ENCODE results near the gene NRXN3. TPM values are rescaled to one million over a fixed set of nuclear protein-coding genes. Genes with fewer than 3 reads are reported as not detected.

The NRXN3 gene
- total RNA-seq, 1 experiment from 2014 or later = not detected

- CTCF ChIA-PET = no interaction called here
- Mint-ChIP-seq H3K4me1 (ENCODE audit: low read depth, unreplicated experiment) (no peaks in the 10 kb centered on the region), H3K27me3 (ENCODE audit: unreplicated experiment) (peaks cover 45% of the 10 kb centered on the region), H3K36me3 (ENCODE audit: insufficient read depth, unreplicated experiment) (no peaks in the 10 kb centered on the region), H3K9me3 (ENCODE audit: low read depth, unreplicated experiment) (no peaks in the 10 kb centered on the region), H3K4me3 (ENCODE audit: low read depth, unreplicated experiment) (no peak overlapping the region), H3K27ac (ENCODE audit: unreplicated experiment) (no peak overlapping the region)
- TF ChIP-seq CTCF (IDR thresholded peaks at IDR 0.05; ENCODE audit: unreplicated experiment) = no peak
- no peak for DNase-seq
- BruUV-seq (replicated peaks) = no TSS peak
- intact Hi-C loops (cut with micrococcal nuclease; ENCODE audit: unreplicated experiment) = no loop called here
Observed at GRCh38 chr14:78401866-78402265, 231.7 kb downstream of the NRXN3 start.

- no TSS peak for BruUV-seq (replicated peaks)
- Mint-ChIP-seq H3K27ac (ENCODE audit: unreplicated experiment) (no peak overlapping the region), H3K36me3 (ENCODE audit: insufficient read depth, unreplicated experiment) (no peaks in the 10 kb centered on the region), H3K4me1 (ENCODE audit: low read depth, unreplicated experiment) (no peaks in the 10 kb centered on the region), H3K4me3 (ENCODE audit: low read depth, unreplicated experiment) (no peak overlapping the region), H3K9me3 (ENCODE audit: low read depth, unreplicated experiment) (no peaks in the 10 kb centered on the region), H3K27me3 (ENCODE audit: unreplicated experiment) (peaks cover 59% of the 10 kb centered on the region)
- CTCF ChIA-PET = no interaction called here
- TF ChIP-seq CTCF (IDR thresholded peaks at IDR 0.05; ENCODE audit: unreplicated experiment) = no peak
- intact Hi-C loops (cut with micrococcal nuclease; ENCODE audit: unreplicated experiment) = no loop called here
- no peak for DNase-seq
Observed at GRCh38 chr14:78403278-78403815, 233.2 kb downstream of the NRXN3 start.

- intact Hi-C loops (cut with micrococcal nuclease; ENCODE audit: unreplicated experiment) = no loop called here
- no peaks in the 10 kb centered on the region for H3K9me3 Mint-ChIP-seq (ENCODE audit: low read depth, unreplicated experiment)
- H3K4me1 Mint-ChIP-seq (ENCODE audit: low read depth, unreplicated experiment) = no peaks in the 10 kb centered on the region
- no peak overlapping the region for H3K4me3 Mint-ChIP-seq (ENCODE audit: low read depth, unreplicated experiment)
- no peak overlapping the region for H3K27ac Mint-ChIP-seq (ENCODE audit: unreplicated experiment)
- BruUV-seq (replicated peaks) = no TSS peak
- CTCF ChIA-PET = no interaction called here
- peaks cover 77% of the 10 kb centered on the region for H3K27me3 Mint-ChIP-seq (ENCODE audit: unreplicated experiment)
- no peak for DNase-seq
- H3K36me3 Mint-ChIP-seq (ENCODE audit: insufficient read depth, unreplicated experiment) = no peaks in the 10 kb centered on the region
- no peak for TF ChIP-seq CTCF (IDR thresholded peaks at IDR 0.05; ENCODE audit: unreplicated experiment)
Observed at GRCh38 chr14:78405079-78405856, 235.1 kb downstream of the NRXN3 start.

- no peak overlapping the region for H3K4me3 Mint-ChIP-seq (ENCODE audit: low read depth, unreplicated experiment)
- no TSS peak for BruUV-seq (replicated peaks)
- no peaks in the 10 kb centered on the region for H3K4me1 Mint-ChIP-seq (ENCODE audit: low read depth, unreplicated experiment)
- intact Hi-C loops (cut with micrococcal nuclease; ENCODE audit: unreplicated experiment) = no loop called here
- no peaks in the 10 kb centered on the region for H3K9me3 Mint-ChIP-seq (ENCODE audit: low read depth, unreplicated experiment)
- no peak for TF ChIP-seq CTCF (IDR thresholded peaks at IDR 0.05; ENCODE audit: unreplicated experiment)
- H3K27me3 Mint-ChIP-seq (ENCODE audit: unreplicated experiment) = peaks cover 70% of the 10 kb centered on the region
- no peak for DNase-seq
- CTCF ChIA-PET = no interaction called here
- no peak overlapping the region for H3K27ac Mint-ChIP-seq (ENCODE audit: unreplicated experiment)
- H3K36me3 Mint-ChIP-seq (ENCODE audit: insufficient read depth, unreplicated experiment) = no peaks in the 10 kb centered on the region
Observed at GRCh38 chr14:78412475-78412874, 242.3 kb downstream of the NRXN3 start.
